ENCODE data around the gene KPTN.

KPTN gene

DNA sequence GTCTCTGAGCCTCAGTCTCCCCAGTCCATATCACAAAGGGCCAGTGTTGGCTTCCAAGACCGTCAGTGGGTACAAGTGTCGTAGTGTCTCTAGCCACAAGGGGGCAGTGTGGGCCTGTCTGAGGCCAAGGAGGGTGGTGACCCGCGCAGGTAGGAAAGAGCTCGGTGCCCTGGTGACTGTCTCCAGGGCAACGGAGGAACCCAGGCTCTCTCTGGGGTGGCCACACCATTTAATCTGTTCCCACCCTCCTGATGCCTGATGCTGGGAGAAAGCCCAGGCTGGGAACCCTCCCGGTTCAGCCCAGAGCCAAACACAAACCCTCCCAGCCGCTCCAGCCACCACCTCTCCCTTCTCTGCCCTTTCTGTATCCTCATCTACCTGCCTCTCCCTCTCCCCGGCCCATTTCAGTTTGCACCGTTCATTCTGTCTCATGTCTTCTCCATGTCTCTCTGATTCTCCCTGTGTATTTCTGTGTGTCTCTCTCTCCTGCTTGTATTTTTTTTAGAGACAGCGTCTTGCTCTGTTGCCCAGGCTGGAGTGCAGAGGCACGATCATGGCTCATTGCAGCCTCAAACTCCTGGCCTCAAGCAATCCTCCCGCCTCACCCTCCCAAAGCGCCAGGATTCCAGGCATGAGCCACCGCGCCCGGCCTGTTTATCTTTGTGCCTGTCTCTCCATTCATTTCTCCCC, 47.2 kb downstream of the KPTN start:
- Histone ChIP-seq H3K9me2 (replicated peaks; ENCODE audit: control insufficient read depth, low read length) (no peaks in the 10 kb centered on the region), H3K4me1 (ENCODE audit: control insufficient read depth, low read length) (peaks cover 20% of the 10 kb centered on the region), H3K27me3 (ENCODE audit: control insufficient read depth, low read length) (peaks cover 21% of the 10 kb centered on the region), H3F3A (ENCODE audit: control insufficient read depth, insufficient read depth) (peaks cover 9% of the 10 kb centered on the region), H3K9me3 (ENCODE audit: control insufficient read depth, insufficient read depth, low read length) (no peaks in the 10 kb centered on the region), H3K4me2 (ENCODE audit: low read length) (no peak overlapping the region), H3K79me2 (ENCODE audit: control insufficient read depth, low read length) (no peaks in the 10 kb centered on the region), H3K36me3 (ENCODE audit: control insufficient read depth, low read length) (no peaks in the 10 kb centered on the region), H4K20me1 (ENCODE audit: control insufficient read depth, insufficient read depth, low read depth, low read length) (no peaks in the 10 kb centered on the region), H3K27ac (ENCODE audit: low read depth, low read length) (no peak overlapping the region), H3K4me3 (ENCODE audit: low read length) (no peak overlapping the region)
- TF ChIP-seq, protein P1, sequence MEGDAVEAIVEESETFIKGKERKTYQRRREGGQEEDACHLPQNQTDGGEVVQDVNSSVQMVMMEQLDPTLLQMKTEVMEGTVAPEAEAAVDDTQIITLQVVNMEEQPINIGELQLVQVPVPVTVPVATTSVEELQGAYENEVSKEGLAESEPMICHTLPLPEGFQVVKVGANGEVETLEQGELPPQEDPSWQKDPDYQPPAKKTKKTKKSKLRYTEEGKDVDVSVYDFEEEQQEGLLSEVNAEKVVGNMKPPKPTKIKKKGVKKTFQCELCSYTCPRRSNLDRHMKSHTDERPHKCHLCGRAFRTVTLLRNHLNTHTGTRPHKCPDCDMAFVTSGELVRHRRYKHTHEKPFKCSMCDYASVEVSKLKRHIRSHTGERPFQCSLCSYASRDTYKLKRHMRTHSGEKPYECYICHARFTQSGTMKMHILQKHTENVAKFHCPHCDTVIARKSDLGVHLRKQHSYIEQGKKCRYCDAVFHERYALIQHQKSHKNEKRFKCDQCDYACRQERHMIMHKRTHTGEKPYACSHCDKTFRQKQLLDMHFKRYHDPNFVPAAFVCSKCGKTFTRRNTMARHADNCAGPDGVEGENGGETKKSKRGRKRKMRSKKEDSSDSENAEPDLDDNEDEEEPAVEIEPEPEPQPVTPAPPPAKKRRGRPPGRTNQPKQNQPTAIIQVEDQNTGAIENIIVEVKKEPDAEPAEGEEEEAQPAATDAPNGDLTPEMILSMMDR (IDR thresholded peaks at IDR 0.05; ENCODE audit: low read depth, low read length, poor library complexity, severe bottlenecking) = peak; percentile 86
- TF ChIP-seq EZH2phosphoT487 (IDR thresholded peaks at IDR 0.05; ENCODE audit: borderline replicate concordance, low read length) = no peak

DNA sequence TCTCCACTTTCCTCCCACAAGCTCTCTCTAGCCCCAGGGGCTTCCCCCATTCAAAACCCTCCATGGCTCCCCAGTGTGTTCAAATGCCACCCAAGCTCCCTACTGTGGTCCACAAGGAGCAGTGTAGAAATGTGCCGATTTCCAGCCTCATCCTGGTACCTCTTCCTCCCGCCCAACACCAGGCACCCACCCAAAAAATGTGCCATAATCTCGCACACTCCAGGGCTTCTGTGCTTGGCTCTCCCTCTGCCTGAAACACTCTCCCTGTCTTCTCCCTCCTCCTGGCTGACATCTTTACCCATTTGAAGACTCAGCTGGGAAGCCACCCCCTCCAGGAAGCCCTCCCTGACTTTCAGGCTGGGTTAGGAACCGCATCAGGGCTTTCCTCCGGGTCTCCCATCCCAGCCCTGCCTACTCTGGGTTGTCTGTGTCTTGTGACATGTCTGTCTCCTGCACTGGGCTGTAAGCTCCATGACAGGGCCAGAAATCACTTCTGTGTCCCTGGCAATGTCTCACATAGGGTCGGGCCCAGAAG, 48.1 kb downstream of the KPTN start:
- Histone ChIP-seq H3K9me2 (replicated peaks; ENCODE audit: control insufficient read depth, low read length) (no peaks in the 10 kb centered on the region), H3K79me2 (ENCODE audit: control insufficient read depth, low read length) (no peaks in the 10 kb centered on the region), H4K20me1 (ENCODE audit: control insufficient read depth, insufficient read depth, low read depth, low read length) (no peaks in the 10 kb centered on the region), H3K4me3 (ENCODE audit: low read length) (no peak overlapping the region), H3K27ac (ENCODE audit: low read depth, low read length) (no peak overlapping the region), H3K36me3 (ENCODE audit: control insufficient read depth, low read length) (no peaks in the 10 kb centered on the region), H3K9me3 (ENCODE audit: control insufficient read depth, insufficient read depth, low read length) (no peaks in the 10 kb centered on the region), H3F3A (ENCODE audit: control insufficient read depth, insufficient read depth) (peaks cover 9% of the 10 kb centered on the region), H3K4me1 (ENCODE audit: control insufficient read depth, low read length) (peaks cover 20% of the 10 kb centered on the region), H3K4me2 (ENCODE audit: low read length) (no peak overlapping the region), H3K27me3 (ENCODE audit: control insufficient read depth, low read length) (peaks cover 16% of the 10 kb centered on the region; the same call in 1 of the 2 replicates)
- TF ChIP-seq, protein P1 (IDR thresholded peaks at IDR 0.05; ENCODE audit: low read depth, low read length, poor library complexity, severe bottlenecking) = no peak
- no peak for TF ChIP-seq EZH2phosphoT487 (IDR thresholded peaks at IDR 0.05; ENCODE audit: borderline replicate concordance, low read length)

DNA sequence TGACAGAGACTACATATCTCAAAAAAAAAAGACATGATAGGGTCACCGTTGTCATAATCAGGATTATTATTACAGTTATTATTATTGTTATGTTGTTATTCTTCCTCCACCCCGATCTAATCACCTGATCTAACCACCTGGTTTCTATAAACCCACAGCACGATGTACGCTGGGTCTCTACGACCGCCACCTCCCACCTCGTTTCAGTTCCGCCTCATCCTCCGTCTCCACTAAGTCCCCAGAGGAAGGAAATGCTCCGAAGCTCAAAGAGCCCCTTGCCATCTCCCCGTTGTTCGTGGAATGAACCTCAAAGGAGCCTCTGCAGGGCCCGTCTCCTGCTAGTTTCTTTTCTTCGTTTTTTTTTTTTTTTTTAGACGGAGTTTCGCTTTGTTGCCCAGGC, 48.8 kb downstream of the KPTN start:
- Histone ChIP-seq H3K27me3 (ENCODE audit: control insufficient read depth, low read length) (peaks cover 13% of the 10 kb centered on the region; the same call in 1 of the 2 replicates), H3K4me3 (ENCODE audit: low read length) (no peak overlapping the region), H3K4me2 (ENCODE audit: low read length) (no peak overlapping the region)

More for the DNA sequence above, 48.8 kb downstream of the KPTN start:
- H3K79me2 ChIP-seq (ENCODE audit: control insufficient read depth, low read length) = no peaks in the 10 kb centered on the region
- H3F3A ChIP-seq (ENCODE audit: control insufficient read depth, insufficient read depth) = peaks cover 9% of the 10 kb centered on the region
- H4K20me1 ChIP-seq (ENCODE audit: control insufficient read depth, insufficient read depth, low read depth, low read length) = no peaks in the 10 kb centered on the region
- TF ChIP-seq, protein P1 (IDR thresholded peaks at IDR 0.05; ENCODE audit: low read depth, low read length, poor library complexity, severe bottlenecking) = no peak
- TF ChIP-seq EZH2phosphoT487 (IDR thresholded peaks at IDR 0.05; ENCODE audit: borderline replicate concordance, low read length) = no peak
- peaks cover 20% of the 10 kb centered on the region for H3K4me1 ChIP-seq (ENCODE audit: control insufficient read depth, low read length)
- H3K36me3 ChIP-seq (ENCODE audit: control insufficient read depth, low read length) = no peaks in the 10 kb centered on the region
- no peaks in the 10 kb centered on the region for H3K9me2 ChIP-seq (replicated peaks; ENCODE audit: control insufficient read depth, low read length)
- no peak overlapping the region for H3K27ac ChIP-seq (ENCODE audit: low read depth, low read length)
- H3K9me3 ChIP-seq (ENCODE audit: control insufficient read depth, insufficient read depth, low read length) = no peaks in the 10 kb centered on the region

All from DOHH2 (cell line).